T-helper 1 cell treated with Interleukin-12 subunit alpha and Interleukin-12 subunit beta and Interleukin-4 antibody, amounts not matched to agents 30 μg/mL and 1 μg/mL, for 36 hours (primary cell): ENCODE measurements around the gene PDE6D.
A peak's percentile ranks its signal among the peaks of the same experiment; 100 is the strongest.

Source experiments
- H3K27ac Mint-ChIP-seq: one replicate; pipeline ENCODE4 v1.8.0; 2021; ENCODE audit warnings: mild to moderate bottlenecking, mixed read lengths
- H3K27me3 Mint-ChIP-seq: one replicate; pipeline ENCODE4 v1.8.0; 2021; ENCODE audit warnings: low read depth, mixed read lengths
- H3K36me3 Mint-ChIP-seq: one replicate; pipeline ENCODE4 v1.8.0; 2021; ENCODE audit warnings: low read depth, mixed read lengths
- H3K4me1 Mint-ChIP-seq: one replicate; pipeline ENCODE4 v1.8.0; 2021; ENCODE audit warnings: low read depth, mixed read lengths
- H3K4me3 Mint-ChIP-seq: one replicate; pipeline ENCODE4 v1.8.0; 2021; ENCODE audit warnings: mild to moderate bottlenecking, moderate library complexity, mixed read lengths
- H3K9me3 Mint-ChIP-seq: one replicate; pipeline ENCODE4 v1.8.0; 2021; ENCODE audit warnings: mixed read lengths

PDE6D gene

GRCh38 chr2:231780909-231781797, at the start of gene PDE6D:
Gene PDE6D (minus strand): TSS chr2:231781282. CDS start chr2:231781114, 168 bp downstream.
- Mint-ChIP-seq H3K27ac (peak within 1 kb of the TSS; percentile 92), H3K9me3 (no peaks in the 10 kb centered on the region), H3K4me1 (peaks cover 40% of the 10 kb centered on the region), H3K36me3 (peaks cover 9% of the 10 kb centered on the region), H3K27me3 (no peaks in the 10 kb centered on the region), H3K4me3 (peak within 1 kb of the TSS; percentile 95)

GRCh38 chr2:231821908-231822307, 40.8 kb upstream of the PDE6D start:
- no peaks in the 10 kb centered on the region for H3K4me1 Mint-ChIP-seq
- H3K36me3 Mint-ChIP-seq: no peaks in the 10 kb centered on the region
- H3K4me3 Mint-ChIP-seq: no peak overlapping the region
- H3K9me3 Mint-ChIP-seq: peaks cover 4% of the 10 kb centered on the region
- H3K27me3 Mint-ChIP-seq: no peaks in the 10 kb centered on the region
- H3K27ac Mint-ChIP-seq: no peak overlapping the region

DNA sequence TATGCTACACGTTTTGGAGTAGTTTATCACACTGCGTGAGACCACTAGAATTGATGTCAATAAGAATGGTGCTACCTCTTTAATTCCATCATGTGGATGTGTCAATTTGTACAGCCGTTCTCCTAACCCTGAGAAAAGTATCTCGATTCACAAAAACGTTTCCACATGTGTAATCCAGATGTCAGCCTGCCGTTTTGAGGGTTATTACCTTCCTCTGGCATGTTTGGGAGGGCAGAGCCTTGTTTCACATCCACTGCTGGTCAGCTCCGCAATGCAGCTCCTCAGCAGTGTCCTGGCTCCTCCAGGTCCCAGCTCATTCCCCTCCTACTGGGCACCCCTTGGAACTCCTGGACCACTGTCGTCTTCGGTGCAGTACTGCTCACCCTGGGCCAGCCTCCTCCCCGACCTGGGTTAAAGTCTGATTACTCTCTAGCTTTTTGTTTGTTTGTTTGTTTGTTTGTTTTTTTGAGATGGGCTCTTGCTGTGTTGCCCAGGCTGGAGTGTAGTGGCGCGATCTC, 39.8 kb upstream of the PDE6D start:
- Mint-ChIP-seq H3K4me3 (no peak overlapping the region), H3K36me3 (no peaks in the 10 kb centered on the region), H3K4me1 (no peaks in the 10 kb centered on the region), H3K27me3 (no peaks in the 10 kb centered on the region), H3K27ac (no peak overlapping the region), H3K9me3 (peaks cover 4% of the 10 kb centered on the region)

DNA sequence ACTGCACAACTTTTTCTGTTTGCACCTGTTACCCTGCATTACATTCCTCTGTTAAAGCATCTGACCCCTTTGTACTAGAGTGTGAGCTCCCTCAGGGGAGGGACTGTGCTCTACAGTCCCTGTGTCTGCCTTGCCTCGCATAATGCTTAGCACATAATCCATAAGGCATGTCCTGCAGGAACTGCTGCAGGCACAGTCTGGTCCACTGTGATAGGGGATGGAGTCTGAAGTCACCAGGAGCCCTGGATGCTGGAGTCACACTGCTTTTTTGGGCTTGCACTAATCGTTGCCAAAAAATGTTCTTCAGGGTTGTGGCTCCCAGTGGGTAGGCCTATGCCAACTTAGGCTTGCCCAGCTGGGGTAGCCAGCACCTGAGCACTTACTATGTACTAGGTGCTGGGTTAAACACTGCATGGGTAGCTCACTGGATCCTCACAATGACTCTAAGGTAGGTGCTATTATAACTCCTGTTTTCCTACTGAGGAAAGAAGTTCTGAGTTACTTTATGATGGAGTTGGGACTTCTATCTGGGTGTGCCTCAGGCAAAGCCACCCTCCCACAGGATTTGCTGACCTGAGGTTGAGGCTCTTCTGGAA, 38.5 kb upstream of the PDE6D start:
- H3K9me3 Mint-ChIP-seq: no peaks in the 10 kb centered on the region
- no peaks in the 10 kb centered on the region for H3K4me1 Mint-ChIP-seq
- no peaks in the 10 kb centered on the region for H3K27me3 Mint-ChIP-seq
- H3K36me3 Mint-ChIP-seq: no peaks in the 10 kb centered on the region
- no peak overlapping the region for H3K4me3 Mint-ChIP-seq
- H3K27ac Mint-ChIP-seq: no peak overlapping the region

DNA sequence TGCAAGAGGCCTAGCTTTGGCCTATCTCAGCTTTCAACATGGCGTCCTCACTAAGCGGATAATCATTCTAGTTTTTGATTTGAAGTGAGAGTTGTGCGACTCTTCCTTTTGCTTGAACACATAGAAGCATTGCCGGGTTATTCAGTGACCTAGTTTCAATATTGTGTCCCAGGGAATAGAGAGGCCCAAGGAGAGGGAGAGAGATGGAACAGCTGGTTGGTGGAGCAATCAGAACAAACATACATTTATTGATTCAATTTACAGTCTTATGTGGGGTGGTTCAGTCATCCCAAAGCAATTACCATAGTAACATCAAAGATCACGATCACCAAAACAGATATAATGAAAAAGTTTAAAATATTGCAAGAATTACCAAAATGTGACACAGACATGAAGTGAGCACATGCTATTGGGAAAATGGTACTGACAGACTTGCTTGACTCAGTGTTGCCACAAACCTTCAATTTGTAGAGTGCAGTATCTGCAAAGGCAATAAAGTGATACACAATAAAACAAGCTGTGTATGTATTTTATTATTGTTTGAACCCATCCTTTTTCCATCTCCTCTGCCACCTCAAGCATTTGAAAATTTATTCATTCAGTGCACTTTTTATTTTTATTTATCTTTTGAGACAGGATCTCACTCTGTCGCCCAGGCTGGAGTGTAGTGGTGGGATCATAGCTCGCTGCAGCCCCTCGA, 35.4 kb upstream of the PDE6D start:
- Mint-ChIP-seq H3K36me3 (peaks cover 3% of the 10 kb centered on the region), H3K9me3 (no peaks in the 10 kb centered on the region), H3K27ac (no peak overlapping the region), H3K4me3 (no peak overlapping the region), H3K27me3 (no peaks in the 10 kb centered on the region), H3K4me1 (no peaks in the 10 kb centered on the region)

DNA sequence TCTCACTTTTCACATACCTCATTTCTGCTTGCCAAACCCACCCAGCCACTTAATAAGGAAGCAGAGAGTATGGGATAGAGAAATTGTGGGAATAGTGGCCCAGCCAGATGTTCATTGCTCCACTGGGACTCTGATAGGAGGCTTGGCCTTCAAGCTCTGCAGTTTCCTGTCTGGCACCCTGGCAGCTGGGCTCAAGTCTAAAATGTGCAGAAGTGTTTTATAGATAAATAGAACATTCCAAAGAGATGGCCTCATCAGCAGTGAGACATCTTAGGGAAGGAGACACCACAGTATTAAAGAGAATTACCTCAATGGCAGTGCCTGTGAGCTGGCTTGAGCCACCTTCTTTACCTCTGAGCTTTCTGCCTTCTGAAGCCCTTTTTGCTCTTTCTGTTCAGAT, 29.8 kb upstream of the PDE6D start:
- no peaks in the 10 kb centered on the region for H3K4me1 Mint-ChIP-seq
- no peak overlapping the region for H3K4me3 Mint-ChIP-seq

GRCh38 chr2:231807020-231807419, 25.9 kb upstream of the PDE6D start:
- Mint-ChIP-seq H3K27ac (no peak overlapping the region), H3K36me3 (peaks cover 15% of the 10 kb centered on the region), H3K27me3 (no peaks in the 10 kb centered on the region), H3K4me3 (no peak overlapping the region), H3K4me1 (peaks cover 2% of the 10 kb centered on the region), H3K9me3 (no peaks in the 10 kb centered on the region)

More for the DNA sequence above, 29.8 kb upstream of the PDE6D start:
- H3K9me3 Mint-ChIP-seq: no peaks in the 10 kb centered on the region
- peaks cover 13% of the 10 kb centered on the region for H3K36me3 Mint-ChIP-seq
- H3K27me3 Mint-ChIP-seq: no peaks in the 10 kb centered on the region
- no peak overlapping the region for H3K27ac Mint-ChIP-seq

DNA sequence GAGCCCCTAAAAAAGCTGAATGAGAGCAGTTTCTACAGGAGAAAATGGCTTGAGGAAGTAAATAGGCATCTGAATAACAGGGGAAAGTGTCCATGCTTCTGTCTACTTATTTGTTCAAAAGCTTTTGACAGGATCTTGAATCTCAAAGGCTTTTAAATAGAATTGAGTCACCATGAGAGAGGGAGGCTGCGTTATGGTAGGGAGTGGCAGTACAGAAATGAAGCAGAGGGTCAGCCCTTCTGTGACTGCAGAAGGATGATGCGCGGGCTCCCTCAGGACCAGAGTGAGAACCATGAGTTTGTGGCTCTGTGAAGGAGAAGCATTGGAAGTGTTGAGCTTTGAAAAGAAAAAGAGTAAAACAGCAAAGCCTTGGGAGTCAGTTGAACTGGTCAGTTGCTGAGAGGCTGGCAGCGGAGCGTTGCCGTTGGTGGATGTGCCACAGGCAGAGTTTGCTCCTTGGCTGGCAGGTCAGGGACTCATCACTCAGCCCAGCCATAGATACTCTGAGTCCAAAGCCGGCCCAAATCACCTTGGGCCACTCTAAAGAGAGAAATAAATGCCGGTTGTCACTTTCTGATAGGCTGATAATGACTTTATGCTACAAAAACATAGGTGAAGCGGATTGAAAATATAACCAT, 22.5 kb upstream of the PDE6D start:
- H3K27ac Mint-ChIP-seq: no peak overlapping the region
- no peak overlapping the region for H3K4me3 Mint-ChIP-seq
- H3K27me3 Mint-ChIP-seq: no peaks in the 10 kb centered on the region
- H3K36me3 Mint-ChIP-seq: peaks cover 24% of the 10 kb centered on the region
- H3K4me1 Mint-ChIP-seq: peaks cover 2% of the 10 kb centered on the region
- no peaks in the 10 kb centered on the region for H3K9me3 Mint-ChIP-seq

DNA sequence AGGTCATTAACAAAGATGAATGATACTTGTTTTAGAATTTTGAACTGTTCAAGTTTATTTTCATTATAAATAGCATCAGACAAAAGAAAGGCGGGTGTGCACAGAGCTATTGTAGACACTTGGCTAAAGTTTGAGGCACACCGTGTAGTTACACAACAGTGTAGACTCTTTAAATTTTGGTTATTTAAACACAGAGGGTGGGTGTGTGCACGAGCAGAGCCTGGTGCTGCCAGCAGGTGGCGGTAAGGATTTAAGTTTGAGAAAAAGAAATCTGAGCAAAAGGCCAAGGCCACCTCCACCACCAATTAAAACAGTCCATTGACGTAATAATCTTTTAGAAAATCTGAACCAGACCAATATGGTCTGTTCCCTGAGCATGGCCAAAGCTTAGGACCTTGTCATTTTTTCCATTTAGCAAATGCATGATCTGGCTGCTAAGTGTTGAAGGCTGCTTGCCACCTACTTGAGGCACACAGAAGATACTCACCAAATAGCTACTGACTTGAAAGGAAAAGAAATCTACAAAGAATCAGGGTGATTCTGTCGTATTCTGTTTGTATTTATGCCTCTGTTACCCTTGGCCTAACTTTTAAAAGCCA, 19.5 kb upstream of the PDE6D start:
- Mint-ChIP-seq H3K4me1 (peaks cover 2% of the 10 kb centered on the region), H3K4me3 (no peak overlapping the region), H3K27me3 (no peaks in the 10 kb centered on the region), H3K27ac (no peak overlapping the region), H3K9me3 (no peaks in the 10 kb centered on the region), H3K36me3 (peaks cover 26% of the 10 kb centered on the region)

GRCh38 chr2:231795525-231796327, 14.6 kb upstream of the PDE6D start:
- Mint-ChIP-seq H3K27ac (no peak overlapping the region), H3K4me3 (no peak overlapping the region), H3K9me3 (no peaks in the 10 kb centered on the region), H3K27me3 (no peaks in the 10 kb centered on the region), H3K36me3 (peaks cover 28% of the 10 kb centered on the region), H3K4me1 (no peaks in the 10 kb centered on the region)

GRCh38 chr2:231794383-231794782, 13.3 kb upstream of the PDE6D start:
- no peaks in the 10 kb centered on the region for H3K9me3 Mint-ChIP-seq
- H3K4me3 Mint-ChIP-seq: no peak overlapping the region
- no peaks in the 10 kb centered on the region for H3K27me3 Mint-ChIP-seq
- H3K27ac Mint-ChIP-seq: no peak overlapping the region
- peaks cover 28% of the 10 kb centered on the region for H3K36me3 Mint-ChIP-seq
- no peaks in the 10 kb centered on the region for H3K4me1 Mint-ChIP-seq

GRCh38 chr2:231791107-231791506, 10.0 kb upstream of the PDE6D start:
- peaks cover 10% of the 10 kb centered on the region for H3K4me1 Mint-ChIP-seq
- no peaks in the 10 kb centered on the region for H3K9me3 Mint-ChIP-seq
- H3K4me3 Mint-ChIP-seq: no peak overlapping the region
- H3K27me3 Mint-ChIP-seq: no peaks in the 10 kb centered on the region
- peaks cover 11% of the 10 kb centered on the region for H3K36me3 Mint-ChIP-seq
- no peak overlapping the region for H3K27ac Mint-ChIP-seq

GRCh38 chr2:231786917-231787292, 5.8 kb upstream of the PDE6D start:
- Mint-ChIP-seq H3K9me3 (no peaks in the 10 kb centered on the region), H3K27me3 (no peaks in the 10 kb centered on the region), H3K36me3 (peaks cover 7% of the 10 kb centered on the region), H3K4me1 (peaks cover 35% of the 10 kb centered on the region), H3K27ac (peak overlapping the region; percentile 65), H3K4me3 (peak overlapping the region; percentile 93)
